IMR-90 (cell line): ENCODE data around the gene UNC79. TPM values are rescaled to one million over a fixed set of nuclear protein-coding genes. Genes with fewer than 3 reads are reported as not detected.

Source experiments
- ATAC-seq: fragments of 200-7000 bp; cut with Tn5 transposase; 2 replicates; pipeline ENCODE4 v1.9.1; 2020; ENCODE audit warnings: low read depth, mild to moderate bottlenecking, moderate library complexity
- BruUV-seq: library from RNA; stranded (reverse); fragments of 400-500 nt; replicated peaks from 2 replicates; lab custom pipeline; 2021; lab: Mats Ljungman, UMichigan
- CTCF ChIA-PET: fragments of 300-600 bp; formaldehyde crosslinking; extraction: SDS; loops from one replicate; lab custom pipeline; 2021; ENCODE audit warnings: antibody characterized with exemption; lab: Yijun Ruan, JAX
- POLR2A ChIA-PET: fragments of 300-600 bp; sonication (Branson Sonifier 250); formaldehyde crosslinking; loops from one replicate; lab custom pipeline; 2022; ENCODE audit warnings: antibody characterized with exemption; ENCODE audit not compliant: unreplicated experiment; lab: Charles Lee
- DNase-seq: peaks from one replicate; pipeline ENCODE4 v3.0.0; 2013
- H2AFZ ChIP-seq: replicated peaks from 2 replicates; pipeline ENCODE3; 2013; ENCODE audit warnings: low read length, mild to moderate bottlenecking; ENCODE audit not compliant: poor library complexity
- H2AK5ac ChIP-seq: 2 replicates; pipeline ENCODE4 v1.6.1; 2013; ENCODE audit warnings: low read depth, low read length, inconsistent platforms
- H2AK9ac ChIP-seq: replicated peaks from 2 replicates; pipeline ENCODE3; 2013; ENCODE audit warnings: mild to moderate bottlenecking, low read depth, low read length, moderate library complexity; ENCODE audit not compliant: poor library complexity
- H2BK120ac ChIP-seq: 2 replicates; pipeline ENCODE4 v1.6.1; 2013; ENCODE audit warnings: low read depth, low read length, inconsistent platforms
- H2BK15ac ChIP-seq: 3 replicates; pipeline ENCODE4 v1.6.1; 2013; ENCODE audit warnings: low read depth, low read length, inconsistent platforms
- H2BK20ac ChIP-seq: 2 replicates; pipeline ENCODE4 v1.6.1; 2013; ENCODE audit warnings: low read depth, mild to moderate bottlenecking, inconsistent platforms, low read length, moderate library complexity
- H2BK5ac ChIP-seq: 2 replicates; pipeline ENCODE4 v1.6.1; 2013; ENCODE audit warnings: mild to moderate bottlenecking, low read depth, low read length, inconsistent platforms; ENCODE audit not compliant: poor library complexity, severe bottlenecking
- H3K14ac ChIP-seq: replicated peaks from 2 replicates; pipeline ENCODE4 v1.6.1; 2013; ENCODE audit warnings: low read depth, low read length, inconsistent platforms
- H3K18ac ChIP-seq: 2 replicates; pipeline ENCODE4 v1.6.1; 2013; ENCODE audit warnings: low read depth, low read length, control low read depth
- H3K23ac ChIP-seq: 2 replicates; pipeline ENCODE4 v1.6.1; 2013; ENCODE audit warnings: low read depth, low read length, inconsistent platforms
- H3K27ac ChIP-seq: 2 replicates; pipeline ENCODE4 v1.5.1; 2013; ENCODE audit warnings: mild to moderate bottlenecking, control low read depth, low read length; ENCODE audit not compliant: insufficient read depth
- H3K27me3 ChIP-seq: 2 replicates; pipeline ENCODE4 v1.6.1; 2013; ENCODE audit warnings: low read length; ENCODE audit not compliant: control insufficient read depth, insufficient read depth
- H3K36me3 ChIP-seq: 2 replicates; pipeline ENCODE4 v1.6.1; 2013; ENCODE audit warnings: low read length, mixed read lengths; ENCODE audit not compliant: control insufficient read depth, insufficient read depth
- H3K4ac ChIP-seq: 2 replicates; pipeline ENCODE4 v1.6.1; 2013; ENCODE audit warnings: low read depth, low read length, inconsistent platforms
- H3K4me1 ChIP-seq: 2 replicates; pipeline ENCODE4 v1.6.1; 2013; ENCODE audit warnings: low read length, mixed read lengths; ENCODE audit not compliant: control insufficient read depth, insufficient read depth
- H3K4me2 ChIP-seq: 2 replicates; pipeline ENCODE4 v1.6.1; 2013; ENCODE audit warnings: low read depth, mild to moderate bottlenecking, control low read depth, low read length, moderate library complexity
- H3K4me3 ChIP-seq: 2 replicates; pipeline ENCODE4 v1.5.1; 2013; ENCODE audit warnings: low read depth, mild to moderate bottlenecking, control low read depth, low read length, moderate library complexity; ENCODE audit not compliant: insufficient read depth
- H3K56ac ChIP-seq: 2 replicates; pipeline ENCODE4 v1.6.1; 2013; ENCODE audit warnings: low read length, inconsistent platforms; ENCODE audit not compliant: insufficient read depth; ENCODE audit errors: extremely low read depth
- H3K79me1 ChIP-seq, 2 experiments: 2 replicates each; pipeline ENCODE4 v1.6.1; 2013; ENCODE audit warnings: low read length in 2 of 2, inconsistent platforms in 1 of 2, low read depth in 1 of 2
- H3K9ac ChIP-seq: 2 replicates; pipeline ENCODE4 v1.6.1; 2013; ENCODE audit warnings: low read depth, low read length, control low read depth
- H3K9me1 ChIP-seq: 2 replicates; pipeline ENCODE4 v1.6.1; 2013; ENCODE audit warnings: low read length, inconsistent platforms; ENCODE audit not compliant: insufficient read depth
- H3K9me3 ChIP-seq: 2 replicates; pipeline ENCODE4 v1.6.1; 2013; ENCODE audit warnings: low read length; ENCODE audit not compliant: control insufficient read depth, insufficient read depth
- H4K20me1 ChIP-seq: 2 replicates; pipeline ENCODE4 v1.6.1; 2013; ENCODE audit warnings: low read length, inconsistent platforms; ENCODE audit not compliant: insufficient read depth
- H4K5ac ChIP-seq: 2 replicates; pipeline ENCODE4 v1.6.1; 2013; ENCODE audit warnings: mild to moderate bottlenecking, low read depth, low read length, control low read depth
- H4K8ac ChIP-seq, 2 experiments: 2 replicates each; pipeline ENCODE4 v1.6.1; 2013; ENCODE audit warnings: low read depth in 2 of 2, low read length in 2 of 2, control low read depth in 1 of 2, inconsistent platforms in 1 of 2
- H4K91ac ChIP-seq: 2 replicates; pipeline ENCODE4 v1.6.1; 2013; ENCODE audit warnings: low read depth, low read length, inconsistent platforms; ENCODE audit not compliant: insufficient read depth
- BHLHE40 ChIP-seq: fragments of 150-350 bp; IDR thresholded peaks from 2 replicates; pipeline ENCODE4 v1.6.1; 2016; ENCODE audit warnings: mild to moderate bottlenecking, low read depth, low read length
- CHD1 ChIP-seq: IDR thresholded peaks from 2 replicates; pipeline ENCODE4 v1.6.1; 2012; ENCODE audit warnings: low read depth, low read length, improper control_type of control experiment
- ELK1 ChIP-seq: fragments of 150-350 bp; IDR thresholded peaks from 2 replicates; pipeline ENCODE4 v1.6.1; 2016; ENCODE audit warnings: low read depth, mild to moderate bottlenecking, low read length, moderate library complexity, borderline replicate concordance
- MAFK ChIP-seq: IDR thresholded peaks from 2 replicates; pipeline ENCODE4 v1.6.1; 2012; ENCODE audit warnings: low read depth, low read length, improper control_type of control experiment
- POLR2A ChIP-seq: IDR thresholded peaks from 2 replicates; pipeline ENCODE4 v1.6.1; 2012; ENCODE audit warnings: mild to moderate bottlenecking, low read depth, low read length
- RFX5 ChIP-seq: IDR thresholded peaks from 2 replicates; pipeline ENCODE4 v1.8.0; 2012; ENCODE audit warnings: low read depth, mild to moderate bottlenecking, low read length, moderate library complexity
- USF2 ChIP-seq: fragments of 150-350 bp; IDR thresholded peaks from 2 replicates; pipeline ENCODE4 v1.6.1; 2017; ENCODE audit warnings: mild to moderate bottlenecking, antibody characterized with exemption, low read length, low read depth
- WGBS, 2 experiments: methylation state at CpG; one replicate each; pipeline versions ENCODE4 v1.1.5 to v1.1.7; 2013; ENCODE audit warnings: missing lambda C conversion rate in 2 of 2; ENCODE audit not compliant: insufficient read length in 1 of 2; ENCODE audit errors: extremely low coverage in 2 of 2; 5-methylcytosine and 5-hydroxymethylcytosine counted together
- dilution Hi-C: fragments of 300-500 bp; cut with HindIII; formaldehyde crosslinking; loops from one replicate; pipeline ENCODE4 v1.14.3; 2018; ENCODE audit warnings: low sequenced_read_pairs; ENCODE audit not compliant: unreplicated experiment
- in situ Hi-C: fragments of 300-500 bp; cut with MboI; formaldehyde crosslinking; loops from 3 replicates; pipeline ENCODE4 v1.14.3; 2019; ENCODE audit warnings: low sequenced_read_pairs, inconsistent platforms, mixed read lengths
- intact Hi-C: fragments of 100-400 bp; cut with micrococcal nuclease; formaldehyde crosslinking; loops from 2 replicates; pipeline ENCODE4 v1.10.0; 2022
- polyA plus RNA-seq, 3 experiments: library from polyadenylated mRNA; depleted of rRNA; stranded (reverse); fragments of >200 nt; gene quantifications; 2 replicates each; pipeline ENCODE4 v1.2.3, GENCODE V29; 2012; ENCODE audit warnings: low replicate concordance in 1 of 3
- total RNA-seq: library from RNA; depleted of rRNA; stranded (reverse); fragments of >200 nt; gene quantifications from 2 replicates; pipeline ENCODE4 v1.2.3, GENCODE V29; 2012

UNC79 gene
- total and polyA plus RNA-seq, 2 of the 4 experiments (the other 2 are of a cell fraction) = under 0.01 TPM

GRCh38 chr14:93705513-93706156, 274.9 kb downstream of the UNC79 start:
- CTCF ChIA-PET = no interaction called here
- BruUV-seq = no TSS peak
- H3K23ac ChIP-seq = no peak overlapping the region

More at GRCh38 chr14:93705513-93706156, 274.9 kb downstream of the UNC79 start:
- Histone ChIP-seq H3K9me1 (no peaks in the 10 kb centered on the region), H2BK15ac (no peak overlapping the region), H3K4me3 (no peak overlapping the region), H3K9me3 (peaks cover 11% of the 10 kb centered on the region), H3K27ac (no peak overlapping the region), H4K8ac (no peak overlapping the region), H3K27me3 (no peaks in the 10 kb centered on the region), H4K91ac (no peak overlapping the region), H3K18ac (no peak overlapping the region), H3K36me3 (no peaks in the 10 kb centered on the region), H3K4me2 (no peak overlapping the region), H2AFZ (no peak overlapping the region), H3K4me1 (no peaks in the 10 kb centered on the region), H3K79me1 (no peaks in the 10 kb centered on the region), H3K4ac (no peak overlapping the region), H3K9ac (no peak overlapping the region), H2BK120ac (no peak overlapping the region), H3K14ac (no peak overlapping the region), H4K5ac (no peak overlapping the region), H2AK5ac (no peak overlapping the region), H4K20me1 (no peaks in the 10 kb centered on the region), H2AK9ac (no peak overlapping the region), H3K56ac (no peak overlapping the region), H2BK5ac (no peak overlapping the region), H2BK20ac (no peak overlapping the region)
- dilution Hi-C loops = no loop called here
- ATAC-seq = no peak
- 28% methylated on average over 3 of the region's 15 CpGs; no CpG with 5 or more reads in 1 of the 2 experiments for WGBS, 2 experiments
- no peak for TF ChIP-seq USF2
- TF ChIP-seq CHD1 = no peak
- no peak for TF ChIP-seq BHLHE40
- TF ChIP-seq ELK1 = no peak
- TF ChIP-seq POLR2A = no peak
- no peak for TF ChIP-seq RFX5
- no peak for TF ChIP-seq MAFK
- DNase-seq = no peak
- POLR2A ChIA-PET = no interaction called here
- intact Hi-C loops = no loop called here
- in situ Hi-C loops = no loop called here
